H9 (cell line): ENCODE results near the gene ADAMTS13. TPM values are rescaled to one million over a fixed set of nuclear protein-coding genes. Genes with fewer than 3 reads are reported as not detected.

Source experiments
- DNase-seq: peaks from one replicate; pipeline ENCODE4 v3.0.0-alpha.2; 2017
- H2AFZ ChIP-seq: one replicate; pipeline ENCODE4 v1.6.1; 2013; ENCODE audit warnings: mild to moderate bottlenecking, low read length, control low read depth, moderate library complexity
- H2AK5ac ChIP-seq: 2 replicates; pipeline ENCODE4 v1.6.1; 2013; ENCODE audit warnings: low read length, control low read depth, mixed read lengths; ENCODE audit not compliant: insufficient read length
- H2BK120ac ChIP-seq: one replicate; pipeline ENCODE4 v1.6.1; 2013; ENCODE audit warnings: low read depth, mild to moderate bottlenecking, low read length, control low read depth, inconsistent platforms; ENCODE audit not compliant: poor library complexity, severe bottlenecking
- H2BK12ac ChIP-seq: 2 replicates; pipeline ENCODE4 v1.6.1; 2013; ENCODE audit warnings: low read length, control low read depth, mixed read lengths, low read depth; ENCODE audit not compliant: insufficient read length
- H2BK15ac ChIP-seq: 2 replicates; pipeline ENCODE4 v1.6.1; 2013; ENCODE audit warnings: low read depth, low read length, control low read depth
- H2BK20ac ChIP-seq: one replicate; pipeline ENCODE4 v1.6.1; 2013; ENCODE audit warnings: low read depth, mild to moderate bottlenecking, low read length, control low read depth, inconsistent platforms; ENCODE audit not compliant: poor library complexity, severe bottlenecking
- H2BK5ac ChIP-seq: 2 replicates; pipeline ENCODE4 v1.6.1; 2013; ENCODE audit warnings: low read length, control low read depth, mixed read lengths; ENCODE audit not compliant: insufficient read length
- H3K14ac ChIP-seq: 2 replicates; pipeline ENCODE4 v1.6.1; 2013; ENCODE audit warnings: low read length, control low read depth; ENCODE audit not compliant: insufficient read depth
- H3K18ac ChIP-seq: 2 replicates; pipeline ENCODE4 v1.6.1; 2013; ENCODE audit warnings: low read depth, mild to moderate bottlenecking, mixed read lengths, low read length, control low read depth; ENCODE audit not compliant: insufficient read length
- H3K23ac ChIP-seq: 2 replicates; pipeline ENCODE4 v1.6.1; 2013; ENCODE audit warnings: low read length, control low read depth, mixed read lengths, low read depth; ENCODE audit not compliant: insufficient read length
- H3K23me2 ChIP-seq: 2 replicates; pipeline ENCODE4 v1.6.1; 2013; ENCODE audit warnings: low read depth, mild to moderate bottlenecking, mixed read lengths, low read length, control low read depth; ENCODE audit not compliant: insufficient read length, poor library complexity, severe bottlenecking
- H3K27ac ChIP-seq: 2 replicates; pipeline ENCODE4 v1.5.1; 2013; ENCODE audit warnings: low read length, control low read depth, mixed read lengths, low read depth; ENCODE audit not compliant: insufficient read length
- H3K27me3 ChIP-seq: 2 replicates; pipeline ENCODE4 v1.6.1; 2013; ENCODE audit warnings: low read length, control low read depth, inconsistent platforms; ENCODE audit not compliant: insufficient read depth
- H3K4ac ChIP-seq: 2 replicates; pipeline ENCODE4 v1.6.1; 2013; ENCODE audit warnings: low read depth, mild to moderate bottlenecking, control low read depth, inconsistent platforms, low read length, moderate library complexity
- H3K4me1 ChIP-seq: 2 replicates; pipeline ENCODE4 v1.6.1; 2013; ENCODE audit warnings: low read length, control low read depth, inconsistent platforms; ENCODE audit not compliant: insufficient read depth
- H3K4me2 ChIP-seq: 2 replicates; pipeline ENCODE4 v1.6.1; 2013; ENCODE audit warnings: low read length, control low read depth, mixed read lengths; ENCODE audit not compliant: insufficient read length, insufficient read depth
- H3K56ac ChIP-seq: 2 replicates; pipeline ENCODE4 v1.6.1; 2013; ENCODE audit warnings: low read depth, mild to moderate bottlenecking, mixed read lengths, low read length, control low read depth; ENCODE audit not compliant: insufficient read length
- H3K79me1 ChIP-seq: 2 replicates; pipeline ENCODE4 v1.6.1; 2013; ENCODE audit warnings: low read depth, mild to moderate bottlenecking, moderate library complexity, low read length, control low read depth, inconsistent platforms; ENCODE audit not compliant: insufficient read depth, poor library complexity, severe bottlenecking
- H3K79me2 ChIP-seq: 2 replicates; pipeline ENCODE4 v1.6.1; 2013; ENCODE audit warnings: low read length, control low read depth, inconsistent platforms; ENCODE audit not compliant: insufficient read depth
- H3K9ac ChIP-seq: 2 replicates; pipeline ENCODE4 v1.6.1; 2013; ENCODE audit warnings: low read length, control low read depth, mixed read lengths; ENCODE audit not compliant: insufficient read length; ENCODE audit errors: extremely low read depth
- H3K9me3 ChIP-seq: one replicate; pipeline ENCODE4 v1.6.1; 2013; ENCODE audit warnings: low read depth, low read length, inconsistent platforms; ENCODE audit not compliant: control insufficient read depth
- H3T11ph ChIP-seq: one replicate; pipeline ENCODE4 v1.6.1; 2013; ENCODE audit warnings: mild to moderate bottlenecking, low read length, control low read depth, inconsistent platforms
- H4K20me1 ChIP-seq: one replicate; pipeline ENCODE4 v1.6.1; 2013; ENCODE audit not compliant: control insufficient read depth, insufficient read length, insufficient read depth
- H4K5ac ChIP-seq: 2 replicates; pipeline ENCODE4 v1.6.1; 2013; ENCODE audit warnings: low read depth, mild to moderate bottlenecking, mixed read lengths, low read length, control low read depth; ENCODE audit not compliant: insufficient read length
- H4K8ac ChIP-seq: replicated peaks from 2 replicates; pipeline ENCODE4 v1.6.1; 2013; ENCODE audit warnings: low read length, control low read depth, mixed read lengths, low read depth; ENCODE audit not compliant: insufficient read length
- H4K91ac ChIP-seq: 2 replicates; pipeline ENCODE4 v1.6.1; 2013; ENCODE audit warnings: low read depth, mild to moderate bottlenecking, moderate library complexity, mixed read lengths, low read length, control low read depth; ENCODE audit not compliant: insufficient read length
- H3K27ac Mint-ChIP-seq, 3 experiments: 2 replicates in 2 of 3; 3 replicates in 1 of 3; pipeline ENCODE4 v1.8.0; 2020 to 2021; ENCODE audit warnings: mixed read lengths in 3 of 3, mild to moderate bottlenecking in 1 of 3, moderate library complexity in 1 of 3
- H3K27me3 Mint-ChIP-seq: 2 replicates; pipeline ENCODE4 v1.8.0; 2021; ENCODE audit warnings: low read depth, mild to moderate bottlenecking, moderate library complexity, mixed read lengths
- H3K36me3 Mint-ChIP-seq, 3 experiments: 2 replicates in 2 of 3; 3 replicates in 1 of 3; pipeline ENCODE4 v1.8.0; 2020 to 2021; ENCODE audit warnings: low read depth in 3 of 3, mixed read lengths in 3 of 3; ENCODE audit not compliant: insufficient read depth in 1 of 3
- H3K4me1 Mint-ChIP-seq, 2 experiments: 2 replicates each; pipeline ENCODE4 v1.8.0; 2020; ENCODE audit warnings: mixed read lengths in 2 of 2
- H3K4me3 Mint-ChIP-seq, 2 experiments: 2 replicates in 1 of 2; 3 replicates in 1 of 2; pipeline ENCODE4 v1.8.0; 2020 to 2021; ENCODE audit warnings: mild to moderate bottlenecking in 2 of 2, mixed read lengths in 2 of 2, moderate library complexity in 1 of 2
- H3K9me3 Mint-ChIP-seq, 2 experiments: 2 replicates in 1 of 2; 3 replicates in 1 of 2; pipeline ENCODE4 v1.8.0; 2020; ENCODE audit warnings: mild to moderate bottlenecking in 2 of 2, mixed read lengths in 2 of 2, moderate library complexity in 1 of 2
- CTCF ChIP-seq: fragments of 200-600 bp; sonication (generic); conservative IDR thresholded peaks from 3 replicates; pipeline ENCODE4 v1.8.0; 2021; ENCODE audit warnings: antibody characterized with exemption, mild to moderate bottlenecking
- WGBS: extraction: QIAGEN DNeasy Blood & Tissue Kit; methylation state at CpG from one replicate; pipeline ENCODE4 v1.1.7; 2013; ENCODE audit warnings: missing lambda C conversion rate, low lambda C conversion rate, mixed read lengths; ENCODE audit not compliant: insufficient read length; ENCODE audit errors: extremely low coverage; 5-methylcytosine and 5-hydroxymethylcytosine counted together
- total RNA-seq: library from RNA; stranded (reverse); gene quantifications from 2 replicates; pipeline ENCODE4 v1.2.1, GENCODE V29; 2021

Gene ADAMTS13
- total RNA-seq, 1 experiment from 2014 or later, result 8.8 TPM

DNA sequence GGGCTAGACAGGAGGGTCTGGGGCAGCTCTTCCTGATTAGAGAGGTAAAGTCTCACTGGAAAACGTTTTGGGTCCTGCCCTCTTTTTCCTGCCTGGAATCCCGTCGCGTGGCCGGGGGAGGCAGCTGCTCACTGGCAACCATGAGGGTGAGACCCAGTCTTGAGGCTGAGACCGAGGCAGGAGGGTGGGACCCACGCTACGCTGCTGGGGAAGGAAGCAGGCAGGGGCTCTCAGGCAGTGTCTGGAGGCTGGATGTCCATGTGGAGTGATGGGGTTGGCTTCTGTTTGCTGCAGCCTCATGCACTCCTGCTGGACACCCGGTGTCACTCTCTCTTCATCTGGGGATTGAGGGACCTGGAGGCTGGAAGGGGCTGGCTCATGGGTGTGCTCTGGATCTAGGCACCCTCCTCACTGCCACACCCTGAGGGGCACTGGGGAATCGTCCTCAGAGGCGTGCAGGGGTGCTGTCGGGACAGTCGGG lies 68.1 kb downstream of the ADAMTS13 start:
- Histone ChIP-seq H3K4me1 (no peaks in the 10 kb centered on the region), H3T11ph (no peak overlapping the region), H3K27ac (no peak overlapping the region), H2BK15ac (no peak overlapping the region), H4K91ac (no peak overlapping the region), H3K79me1 (no peaks in the 10 kb centered on the region), H2AK5ac (no peak overlapping the region), H2AFZ (no peak overlapping the region), H3K9me3 (no peaks in the 10 kb centered on the region), H2BK20ac (no peak overlapping the region), H4K8ac (no peak overlapping the region), H2BK12ac (no peak overlapping the region), H3K23me2 (no peaks in the 10 kb centered on the region), H3K4me2 (no peak overlapping the region), H3K18ac (no peak overlapping the region), H3K23ac (no peak overlapping the region), H3K27me3 (no peaks in the 10 kb centered on the region), H3K4ac (no peak overlapping the region), H2BK120ac (no peak overlapping the region), H3K56ac (no peak overlapping the region), H4K5ac (no peak overlapping the region), H2BK5ac (no peak overlapping the region), H3K14ac (no peak overlapping the region), H3K79me2 (no peaks in the 10 kb centered on the region), H3K9ac (no peak overlapping the region), H4K20me1 (no peaks in the 10 kb centered on the region)
- DNase-seq, result no peak
- H3K27ac Mint-ChIP-seq, result 0 out of 7 replicates have a peak overlapping the region, but pooled peaks of 1 of the 3 experiments have one; percentile 65
- H3K27me3 Mint-ChIP-seq, result no peaks in the 10 kb centered on the region; the same call in 1 of the 2 replicates
- H3K36me3 Mint-ChIP-seq, result no peaks in the 10 kb centered on the region
- TF ChIP-seq CTCF, result no peak
- H3K4me1 Mint-ChIP-seq, result 0 out of 4 replicates have a peak, but pooled peaks cover 0 to 2% of the 10 kb centered on the region in 2 experiments
- H3K9me3 Mint-ChIP-seq, result no peaks in the 10 kb centered on the region
- H3K4me3 Mint-ChIP-seq, result no peak overlapping the region
- no CpG with 5 or more reads among the region's 13 CpGs for WGBS
